ENCODE results near the gene CD300LD.
"Not testable (repeated sequence)": the region's sequence is repeated elsewhere in the genome, so short reads cannot be mapped to it uniquely, and the experiment has no call there.

The CD300LD gene

GRCh38 chr17:74573635-74574034 lies 18.4 kb downstream of the CD300LD start:
- not testable (repeated sequence) for H3K9me3 ChIP-seq (ENCODE audit: control insufficient read depth, low read length); H3K4me3 ChIP-seq (ENCODE audit: extremely low read depth, insufficient read depth, low read length, poor library complexity, severe bottlenecking); H3K4me1 ChIP-seq (ENCODE audit: control insufficient read depth, insufficient read depth, low read length, poor library complexity, severe bottlenecking); H3K36me3 ChIP-seq (ENCODE audit: control insufficient read depth, insufficient read depth, low read length); H3K27ac ChIP-seq (ENCODE audit: low read depth, low read length, severe bottlenecking)

GRCh38 chr17:74573169-74573568 lies 18.9 kb downstream of the CD300LD start:
- peaks cover 5% of the 10 kb centered on the region for H3K4me1 ChIP-seq (ENCODE audit: control insufficient read depth, insufficient read depth, low read length, poor library complexity, severe bottlenecking)
- no peaks in the 10 kb centered on the region for H3K36me3 ChIP-seq (ENCODE audit: control insufficient read depth, insufficient read depth, low read length)
- H3K27ac ChIP-seq (ENCODE audit: low read depth, low read length, severe bottlenecking), result no peak overlapping the region
- WGBS, 2 experiments (ENCODE audit: insufficient coverage in 2 of 2), result 84% methylated on average over 3 of the region's 3 CpGs; no CpG with 5 or more reads in 1 of the 2 experiments
- H3K9me3 ChIP-seq (ENCODE audit: control insufficient read depth, low read length), result no peaks in the 10 kb centered on the region
- no peak overlapping the region for H3K4me3 ChIP-seq (ENCODE audit: extremely low read depth, insufficient read depth, low read length, poor library complexity, severe bottlenecking)

- Histone ChIP-seq H3K9me3 (ENCODE audit: control insufficient read depth, low read length) (no peaks in the 10 kb centered on the region), H3K4me1 (ENCODE audit: control insufficient read depth, insufficient read depth, low read length, poor library complexity, severe bottlenecking) (peaks cover 5% of the 10 kb centered on the region), H3K27ac (ENCODE audit: low read depth, low read length, severe bottlenecking) (no peak overlapping the region), H3K36me3 (ENCODE audit: control insufficient read depth, insufficient read depth, low read length) (no peaks in the 10 kb centered on the region), H3K4me3 (ENCODE audit: extremely low read depth, insufficient read depth, low read length, poor library complexity, severe bottlenecking) (no peak overlapping the region)
- 93 to 96% methylated on average over 3 of the region's 4 CpGs for WGBS, 2 experiments (ENCODE audit: insufficient coverage in 2 of 2)
Observed at GRCh38 chr17:74571621-74572270, 20.3 kb downstream of the CD300LD start.

GRCh38 chr17:74569020-74570003 lies 22.8 kb downstream of the CD300LD start:
- 81 to 83% methylated on average over 29 to 32 of the region's 32 CpGs for WGBS, 2 experiments (ENCODE audit: insufficient coverage in 2 of 2)
- peaks cover 5% of the 10 kb centered on the region for H3K4me1 ChIP-seq (ENCODE audit: control insufficient read depth, insufficient read depth, low read length, poor library complexity, severe bottlenecking)
- H3K4me3 ChIP-seq (ENCODE audit: extremely low read depth, insufficient read depth, low read length, poor library complexity, severe bottlenecking), result no peak overlapping the region
- peak overlapping the region; percentile 37 for H3K27ac ChIP-seq (ENCODE audit: low read depth, low read length, severe bottlenecking)
- no peaks in the 10 kb centered on the region for H3K36me3 ChIP-seq (ENCODE audit: control insufficient read depth, insufficient read depth, low read length)
- no peaks in the 10 kb centered on the region for H3K9me3 ChIP-seq (ENCODE audit: control insufficient read depth, low read length)

- Histone ChIP-seq H3K4me1 (ENCODE audit: control insufficient read depth, insufficient read depth, low read length, poor library complexity, severe bottlenecking) (peaks cover 5% of the 10 kb centered on the region), H3K4me3 (ENCODE audit: extremely low read depth, insufficient read depth, low read length, poor library complexity, severe bottlenecking) (no peak overlapping the region)
- 81 to 90% methylated on average over 2 to 3 of the region's 4 CpGs for WGBS, 2 experiments (ENCODE audit: insufficient coverage in 2 of 2)
Observed at GRCh38 chr17:74568106-74568873, 23.8 kb downstream of the CD300LD start.

GRCh38 chr17:74567397-74567796 lies 24.7 kb downstream of the CD300LD start, which contains the start of gene CD300H:
Gene CD300H, minus strand, starts transcription at chr17:74567509.
- H3K4me3 ChIP-seq (ENCODE audit: extremely low read depth, insufficient read depth, low read length, poor library complexity, severe bottlenecking), result no peak within 1 kb of the TSS
- 100% methylated on average over 1 of the region's 2 CpGs; no CpG with 5 or more reads in 1 of the 2 experiments for WGBS, 2 experiments (ENCODE audit: insufficient coverage in 2 of 2)
- no peaks in the 10 kb centered on the region for H3K36me3 ChIP-seq (ENCODE audit: control insufficient read depth, insufficient read depth, low read length)
- H3K27ac ChIP-seq (ENCODE audit: low read depth, low read length, severe bottlenecking), result no peak within 1 kb of the TSS
- no peaks in the 10 kb centered on the region for H3K9me3 ChIP-seq (ENCODE audit: control insufficient read depth, low read length)
- H3K4me1 ChIP-seq (ENCODE audit: control insufficient read depth, insufficient read depth, low read length, poor library complexity, severe bottlenecking), result peaks cover 5% of the 10 kb centered on the region

More at GRCh38 chr17:74568106-74568873, 23.8 kb downstream of the CD300LD start:
- H3K9me3 ChIP-seq (ENCODE audit: control insufficient read depth, low read length), result no peaks in the 10 kb centered on the region
- no peaks in the 10 kb centered on the region for H3K36me3 ChIP-seq (ENCODE audit: control insufficient read depth, insufficient read depth, low read length)
- H3K27ac ChIP-seq (ENCODE audit: low read depth, low read length, severe bottlenecking), result no peak overlapping the region

- Histone ChIP-seq H3K4me1 (ENCODE audit: control insufficient read depth, insufficient read depth, low read length, poor library complexity, severe bottlenecking) (peaks cover 5% of the 10 kb centered on the region), H3K36me3 (ENCODE audit: control insufficient read depth, insufficient read depth, low read length) (no peaks in the 10 kb centered on the region), H3K27ac (ENCODE audit: low read depth, low read length, severe bottlenecking) (no peak overlapping the region), H3K4me3 (ENCODE audit: extremely low read depth, insufficient read depth, low read length, poor library complexity, severe bottlenecking) (no peak overlapping the region), H3K9me3 (ENCODE audit: control insufficient read depth, low read length) (no peaks in the 10 kb centered on the region)
- WGBS, 2 experiments (ENCODE audit: insufficient coverage in 2 of 2), result 41% methylated on average over 7 to 9 of the region's 9 CpGs
Observed at GRCh38 chr17:74566132-74566753, 25.8 kb downstream of the CD300LD start.

- Histone ChIP-seq H3K4me3 (ENCODE audit: extremely low read depth, insufficient read depth, low read length, poor library complexity, severe bottlenecking) (no peak overlapping the region), H3K36me3 (ENCODE audit: control insufficient read depth, insufficient read depth, low read length) (no peaks in the 10 kb centered on the region)
Observed at GRCh38 chr17:74565126-74565525, 27.0 kb downstream of the CD300LD start.

GRCh38 chr17:74563358-74563757 lies 28.7 kb downstream of the CD300LD start:
- no peaks in the 10 kb centered on the region for H3K4me1 ChIP-seq (ENCODE audit: control insufficient read depth, insufficient read depth, low read length, poor library complexity, severe bottlenecking)
- H3K36me3 ChIP-seq (ENCODE audit: control insufficient read depth, insufficient read depth, low read length), result no peaks in the 10 kb centered on the region
- 67 to 100% methylated on average over 1 of the region's 1 CpG for WGBS, 2 experiments (ENCODE audit: insufficient coverage in 2 of 2)
- H3K4me3 ChIP-seq (ENCODE audit: extremely low read depth, insufficient read depth, low read length, poor library complexity, severe bottlenecking), result no peak overlapping the region
- peaks cover 6% of the 10 kb centered on the region for H3K9me3 ChIP-seq (ENCODE audit: control insufficient read depth, low read length)
- H3K27ac ChIP-seq (ENCODE audit: low read depth, low read length, severe bottlenecking), result no peak overlapping the region

More at GRCh38 chr17:74565126-74565525, 27.0 kb downstream of the CD300LD start:
- H3K9me3 ChIP-seq (ENCODE audit: control insufficient read depth, low read length), result no peaks in the 10 kb centered on the region
- no peak overlapping the region for H3K27ac ChIP-seq (ENCODE audit: low read depth, low read length, severe bottlenecking)
- H3K4me1 ChIP-seq (ENCODE audit: control insufficient read depth, insufficient read depth, low read length, poor library complexity, severe bottlenecking), result peaks cover 5% of the 10 kb centered on the region
- 83 to 86% methylated on average over 1 to 3 of the region's 5 CpGs for WGBS, 2 experiments (ENCODE audit: insufficient coverage in 2 of 2)

- H3K9me3 ChIP-seq (ENCODE audit: control insufficient read depth, low read length), result peaks cover 9% of the 10 kb centered on the region
- H3K36me3 ChIP-seq (ENCODE audit: control insufficient read depth, insufficient read depth, low read length), result no peaks in the 10 kb centered on the region
- no peak overlapping the region for H3K4me3 ChIP-seq (ENCODE audit: extremely low read depth, insufficient read depth, low read length, poor library complexity, severe bottlenecking)
- 76 to 87% methylated on average over 3 of the region's 3 CpGs for WGBS, 2 experiments (ENCODE audit: insufficient coverage in 2 of 2)
- no peaks in the 10 kb centered on the region for H3K4me1 ChIP-seq (ENCODE audit: control insufficient read depth, insufficient read depth, low read length, poor library complexity, severe bottlenecking)
- H3K27ac ChIP-seq (ENCODE audit: low read depth, low read length, severe bottlenecking), result no peak overlapping the region
Observed at GRCh38 chr17:74561586-74561985, 30.5 kb downstream of the CD300LD start.
